Astrocyte of the spinal cord (primary cell): ENCODE data around the gene FAM131B.
"Not testable (repeated sequence)": the region's sequence is repeated elsewhere in the genome, so short reads cannot be mapped to it uniquely, and the experiment has no call there.

Source experiments
- DNase-seq: peaks from one replicate; pipeline ENCODE4 v3.0.0; 2011; ENCODE audit warnings: low read depth, low spot score
- H3K4me3 ChIP-seq: 2 replicates; pipeline ENCODE4 v1.5.1; 2011; ENCODE audit warnings: low read depth, mild to moderate bottlenecking, low read length, moderate library complexity
- CTCF ChIP-seq: IDR thresholded peaks from 2 replicates; pipeline ENCODE4 v1.5.1; 2012; ENCODE audit warnings: low read depth, mild to moderate bottlenecking, low read length, inconsistent platforms
- in situ Hi-C: cut with HindIII; loops from 2 replicates; pipeline ENCODE4 v1.10.0; 2017; ENCODE audit warnings: low sequenced_read_pairs

Gene FAM131B

GRCh38 chr7:143407287-143408251 lies 45.1 kb upstream of the FAM131B start:
- DNase-seq: no peak
- in situ Hi-C loops: no loop called here
- TF ChIP-seq CTCF: no peak
- no peak overlapping the region for H3K4me3 ChIP-seq

DNA sequence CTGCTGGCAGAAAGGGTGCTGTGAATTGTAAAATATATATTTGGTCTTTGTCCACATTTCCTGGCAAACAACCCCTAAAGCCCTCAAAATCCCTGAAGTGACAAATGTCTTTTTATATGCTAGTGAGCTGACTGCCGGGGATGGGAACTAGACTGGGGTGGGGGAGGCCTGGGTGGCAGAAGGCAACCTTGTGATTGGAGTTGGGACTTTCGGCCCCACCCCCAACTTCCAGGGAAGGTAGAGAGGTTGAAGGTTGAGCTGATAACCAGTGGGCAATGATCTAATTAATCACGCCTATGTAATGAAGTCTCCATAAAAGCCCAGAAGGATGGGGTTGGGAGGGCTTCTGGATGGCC lies 43.5 kb upstream of the FAM131B start:
- no peak for TF ChIP-seq CTCF
- DNase-seq: no peak
- H3K4me3 ChIP-seq: no peak overlapping the region
- in situ Hi-C loops: no loop called here

DNA sequence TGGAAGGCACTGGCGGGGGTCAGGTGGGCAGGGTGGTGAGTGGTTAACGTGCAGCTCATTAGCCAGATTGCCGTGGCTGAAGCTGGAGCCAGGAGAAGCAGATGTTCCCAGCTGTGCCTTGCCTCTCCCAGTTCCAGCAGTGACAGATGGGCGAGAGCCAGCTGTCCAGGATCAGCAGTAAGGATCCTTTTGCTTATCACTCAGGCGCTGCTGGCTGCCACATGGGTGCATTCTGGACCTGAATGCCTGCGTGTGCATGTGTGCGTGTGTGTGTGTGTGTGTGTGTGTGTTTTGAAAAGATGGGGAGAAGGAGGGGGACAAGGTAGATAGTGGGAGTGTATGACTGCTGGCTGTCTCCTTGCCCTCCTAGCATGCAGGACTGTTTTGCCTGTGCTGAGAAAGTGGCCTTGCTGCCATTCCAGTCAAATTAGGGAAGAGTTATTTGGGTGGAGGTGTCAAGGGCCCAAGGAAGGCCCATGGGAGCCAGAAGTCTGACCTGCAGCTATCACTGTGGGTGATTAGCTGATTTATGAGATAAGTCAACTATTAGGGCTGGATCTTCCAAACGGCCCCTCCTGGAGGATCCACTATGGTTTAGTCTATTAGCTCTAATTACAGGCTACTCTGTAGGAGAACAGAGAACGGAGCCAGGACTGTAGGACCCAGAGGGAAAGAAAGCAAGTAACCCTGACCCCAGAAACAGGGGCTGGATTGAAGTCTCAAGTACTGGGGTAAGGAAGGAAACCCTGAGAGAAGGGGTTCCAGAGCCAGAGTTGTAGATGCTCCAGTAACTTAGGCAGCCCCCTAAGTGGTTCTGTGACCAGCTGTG lies 42.9 kb upstream of the FAM131B start:
- TF ChIP-seq CTCF: no peak
- no peak for DNase-seq
- no peak overlapping the region for H3K4me3 ChIP-seq
- in situ Hi-C loops: no loop called here

DNA sequence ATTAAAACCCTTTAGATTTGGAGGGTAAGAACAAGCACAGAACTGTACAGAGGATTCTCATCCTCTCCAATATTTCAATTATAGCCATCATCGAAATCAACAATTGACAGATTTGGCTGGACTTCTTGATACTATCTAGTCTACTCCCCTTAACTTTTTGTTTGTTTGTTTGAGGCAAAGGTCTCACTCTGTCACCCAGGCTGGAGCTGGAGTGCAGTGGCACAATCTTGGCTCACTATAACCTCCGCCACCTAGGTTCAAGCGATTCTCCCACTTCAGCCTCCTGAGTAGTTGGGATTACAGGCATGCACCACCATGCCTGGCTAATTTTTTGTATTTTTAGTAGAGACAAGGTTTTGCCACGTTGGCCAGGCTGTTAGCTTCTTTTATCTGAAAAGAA lies 39.7 kb upstream of the FAM131B start:
- H3K4me3 ChIP-seq, in situ Hi-C loops, DNase-seq: not testable (repeated sequence)

GRCh38 chr7:143401265-143401664 lies 38.8 kb upstream of the FAM131B start:
- no peak for TF ChIP-seq CTCF
- in situ Hi-C loops: no loop called here
- no peak for DNase-seq
- no peak overlapping the region for H3K4me3 ChIP-seq

DNA sequence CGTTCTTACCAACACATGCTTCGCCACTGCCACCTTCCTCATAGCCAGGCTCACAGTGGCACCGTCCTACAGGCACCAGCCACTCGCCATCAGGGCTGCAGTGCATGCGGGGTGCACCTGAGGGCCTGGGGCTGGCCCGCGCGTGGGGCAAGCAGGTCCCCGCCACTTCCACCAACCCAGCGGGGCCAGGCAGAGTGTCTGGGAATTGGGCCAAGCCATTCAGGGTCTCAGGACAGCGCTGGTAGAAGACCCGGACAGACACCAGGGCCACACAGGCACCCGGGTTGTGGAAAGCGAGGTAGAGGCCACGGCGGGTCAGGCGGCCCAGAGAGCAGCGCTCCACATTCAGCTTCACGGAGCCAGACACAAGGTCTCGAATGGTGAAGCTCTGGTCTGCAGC lies 37.1 kb upstream of the FAM131B start:
- no peak for DNase-seq
- no peak for TF ChIP-seq CTCF

DNA sequence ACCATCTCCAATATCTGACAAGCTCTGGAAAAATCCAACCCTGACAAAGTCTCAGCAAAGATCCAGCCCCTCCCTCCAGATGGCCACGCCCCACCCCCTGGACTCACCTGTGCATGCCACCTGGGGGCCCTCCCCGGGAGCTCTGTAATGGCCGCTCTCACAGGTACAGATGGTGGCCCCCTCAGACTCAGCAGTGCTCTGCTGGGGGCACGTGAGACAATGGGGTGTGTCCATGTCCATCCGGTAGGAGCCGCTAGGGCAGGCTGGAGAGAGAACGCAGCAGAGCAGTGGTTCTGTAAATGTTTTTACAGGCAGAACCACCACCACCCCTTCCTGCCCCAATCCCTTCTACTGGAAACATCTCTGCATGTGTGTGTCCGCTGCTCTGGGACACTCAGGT lies 36.6 kb upstream of the FAM131B start:
- no peak for TF ChIP-seq CTCF
- in situ Hi-C loops: no loop called here
- no peak for DNase-seq
- H3K4me3 ChIP-seq: no peak overlapping the region

More for the DNA sequence above, 37.1 kb upstream of the FAM131B start:
- in situ Hi-C loops: no loop called here
- no peak overlapping the region for H3K4me3 ChIP-seq
